NB4 (cell line): ENCODE results near the gene ZNF223.

Source experiments
- CTCF ChIP-seq: IDR thresholded peaks from one replicate; pipeline ENCODE4 v1.5.1; 2012; ENCODE audit warnings: low read depth, low read length
- MAX ChIP-seq: IDR thresholded peaks from 2 replicates; pipeline ENCODE4 v1.6.1; 2011; ENCODE audit warnings: low read depth, low read length
- POLR2A ChIP-seq: IDR thresholded peaks from 2 replicates; pipeline ENCODE4 v1.6.1; 2011; ENCODE audit warnings: mild to moderate bottlenecking; ENCODE audit not compliant: insufficient read length; ENCODE audit errors: extremely low read depth

- TF ChIP-seq CTCF, result no peak
- TF ChIP-seq POLR2A, result no peak
- TF ChIP-seq MAX, result no peak
These were observed 57.6 kb downstream of the ZNF223 start for GRCh38 chr19:44109458-44109857.
